Small intestine (tissue), 7 donors: ENCODE measurements around the gene TOM1L2. TPM values are rescaled to one million over a fixed set of nuclear protein-coding genes. Genes with fewer than 3 reads are reported as not detected.

Source experiments
- DNase-seq, 2 donors: peaks; one replicate each; pipeline versions ENCODE4 v3.0.0 to v3.0.0-alpha.2; 2013
- FAIRE-seq: peaks from 2 replicates; lab custom pipeline; 2012; peaks lifted over from hg19 to GRCh38; lab: Jason Lieb, UNC
- H3K27ac ChIP-seq, 3 donors: one replicate each; pipeline ENCODE4 v1.5.1; 2013; ENCODE audit warnings: low read length in 2 of 3, mild to moderate bottlenecking in 2 of 3, control low read depth in 1 of 3, inconsistent platforms in 1 of 3, low read depth in 1 of 3, moderate library complexity in 1 of 3
- H3K27me3 ChIP-seq, 3 donors: one replicate each; pipeline ENCODE4 v1.6.1; 2013; ENCODE audit warnings: low read length in 3 of 3, inconsistent platforms in 1 of 3; ENCODE audit not compliant: control insufficient read depth in 3 of 3, insufficient read depth in 3 of 3
- H3K36me3 ChIP-seq, 3 donors: one replicate each; pipeline ENCODE4 v1.6.1; 2013; ENCODE audit warnings: low read length in 3 of 3, inconsistent platforms in 1 of 3, low read depth in 1 of 3, mild to moderate bottlenecking in 1 of 3, moderate library complexity in 1 of 3; ENCODE audit not compliant: control insufficient read depth in 3 of 3, insufficient read depth in 2 of 3
- H3K4me1 ChIP-seq, 3 donors: one replicate each; pipeline ENCODE4 v1.6.1; 2013; ENCODE audit warnings: low read length in 2 of 3, inconsistent platforms in 1 of 3, low read depth in 1 of 3, mild to moderate bottlenecking in 1 of 3, moderate library complexity in 1 of 3; ENCODE audit not compliant: control insufficient read depth in 3 of 3, insufficient read depth in 2 of 3
- H3K4me3 ChIP-seq, 3 donors: one replicate each; pipeline ENCODE4 v1.5.1; 2013; ENCODE audit warnings: low read length in 3 of 3, control low read depth in 1 of 3, inconsistent platforms in 1 of 3, low read depth in 1 of 3, mild to moderate bottlenecking in 1 of 3, moderate library complexity in 1 of 3
- H3K9me3 ChIP-seq, 2 donors: one replicate each; pipeline ENCODE4 v1.6.1; 2013; ENCODE audit warnings: low read depth in 1 of 2, low read length in 1 of 2; ENCODE audit not compliant: control insufficient read depth in 2 of 2, insufficient read depth in 1 of 2
- WGBS, 3 donors: extraction: QIAGEN DNeasy Blood & Tissue Kit; methylation state at CpG; one replicate each; pipeline ENCODE4 v1.1.7; 2013; 5-methylcytosine and 5-hydroxymethylcytosine counted together
- polyA plus RNA-seq, 4 donors: library from polyadenylated mRNA; stranded (reverse) in 3 of 4; unstranded in 1 of 4; fragments of 200-250 nt in 3 of 4; fragments of 120-200 nt in 1 of 4; gene quantifications; one replicate each; pipeline versions ENCODE4 v1.2.1 to v1.2.3, GENCODE V29; 2013
- donor health status: healthy with polysubstance abuse.
- donor health status: control.
- donor health status: control.
- donor health status: Bipolar disorder and iron deficiency.
- donor health status: healthy.

Gene TOM1L2
- polyA plus RNA-seq, 4 donors: 14.3 to 26.6 (median 24.7) TPM

GRCh38 chr17:17855976-17856375 is 116.2 kb downstream of the TOM1L2 start:
- peak overlapping the region in 2 of 3 donors; percentile 42 to 96 for H3K27ac ChIP-seq
- H3K4me3 ChIP-seq: no peak overlapping the region
- H3K4me1 ChIP-seq: peaks cover 0 to 56% (median 0%) of the 10 kb centered on the region in 3 donors
- DNase-seq: no peak
- no peak for FAIRE-seq
- H3K9me3 ChIP-seq: no peaks in the 10 kb centered on the region
- peaks cover 0 to 32% (median 0%) of the 10 kb centered on the region in 3 donors for H3K36me3 ChIP-seq
- 78 to 83% (median 82%) methylated on average over 3 of the region's 3 CpGs for WGBS, 3 donors
- H3K27me3 ChIP-seq: no peaks in the 10 kb centered on the region

- 14 to 62% (median 41%) methylated on average over 8 of the region's 8 CpGs for WGBS, 3 donors
- Histone ChIP-seq H3K4me1 (peaks cover 0 to 76% (median 6%) of the 10 kb centered on the region in 3 donors), H3K27ac (peak overlapping the region; percentile 78 to 96 (median 94))
These were observed 118.3 kb downstream of the TOM1L2 start for GRCh38 chr17:17853811-17854447.

DNA sequence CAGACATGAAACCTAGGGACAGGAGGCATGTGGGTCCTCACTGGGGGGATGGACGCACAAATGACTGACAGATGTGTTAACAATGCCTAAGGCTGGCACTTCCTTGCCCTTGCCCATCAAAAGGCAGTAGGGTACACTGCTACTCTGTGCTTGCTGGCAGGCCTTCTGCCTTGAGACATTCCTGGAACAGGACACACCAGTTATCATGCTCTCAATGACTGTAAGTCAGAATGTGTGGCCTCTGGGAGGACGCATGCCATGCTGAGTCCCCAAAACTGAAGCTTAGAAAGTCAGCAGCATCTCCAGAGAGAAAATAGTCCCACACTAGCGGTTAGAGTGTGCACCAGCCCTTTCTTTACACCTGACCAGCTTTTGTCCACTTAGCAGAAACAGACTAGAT is 119.3 kb downstream of the TOM1L2 start:
- WGBS, 3 donors: 83 to 90% (median 83%) methylated on average over 3 of the region's 3 CpGs
- DNase-seq (no peak), FAIRE-seq (no peak)
- peaks cover 0 to 83% (median 6%) of the 10 kb centered on the region in 3 donors for H3K4me1 ChIP-seq
- H3K36me3 ChIP-seq: peaks cover 0 to 36% (median 0%) of the 10 kb centered on the region in 3 donors
- H3K27me3 ChIP-seq: no peaks in the 10 kb centered on the region
- H3K4me3 ChIP-seq: no peak overlapping the region
- no peaks in the 10 kb centered on the region for H3K9me3 ChIP-seq
- peak overlapping the region in 2 of 3 donors; percentile 94 to 96 for H3K27ac ChIP-seq

More at GRCh38 chr17:17853811-17854447, 118.3 kb downstream of the TOM1L2 start:
- DNase-seq (peak; percentile 81 to 84), FAIRE-seq (no peak)
- no peak overlapping the region for H3K4me3 ChIP-seq
- H3K36me3 ChIP-seq: peaks cover 0 to 29% (median 0%) of the 10 kb centered on the region in 3 donors
- H3K27me3 ChIP-seq: no peaks in the 10 kb centered on the region
- H3K9me3 ChIP-seq: no peaks in the 10 kb centered on the region

DNA sequence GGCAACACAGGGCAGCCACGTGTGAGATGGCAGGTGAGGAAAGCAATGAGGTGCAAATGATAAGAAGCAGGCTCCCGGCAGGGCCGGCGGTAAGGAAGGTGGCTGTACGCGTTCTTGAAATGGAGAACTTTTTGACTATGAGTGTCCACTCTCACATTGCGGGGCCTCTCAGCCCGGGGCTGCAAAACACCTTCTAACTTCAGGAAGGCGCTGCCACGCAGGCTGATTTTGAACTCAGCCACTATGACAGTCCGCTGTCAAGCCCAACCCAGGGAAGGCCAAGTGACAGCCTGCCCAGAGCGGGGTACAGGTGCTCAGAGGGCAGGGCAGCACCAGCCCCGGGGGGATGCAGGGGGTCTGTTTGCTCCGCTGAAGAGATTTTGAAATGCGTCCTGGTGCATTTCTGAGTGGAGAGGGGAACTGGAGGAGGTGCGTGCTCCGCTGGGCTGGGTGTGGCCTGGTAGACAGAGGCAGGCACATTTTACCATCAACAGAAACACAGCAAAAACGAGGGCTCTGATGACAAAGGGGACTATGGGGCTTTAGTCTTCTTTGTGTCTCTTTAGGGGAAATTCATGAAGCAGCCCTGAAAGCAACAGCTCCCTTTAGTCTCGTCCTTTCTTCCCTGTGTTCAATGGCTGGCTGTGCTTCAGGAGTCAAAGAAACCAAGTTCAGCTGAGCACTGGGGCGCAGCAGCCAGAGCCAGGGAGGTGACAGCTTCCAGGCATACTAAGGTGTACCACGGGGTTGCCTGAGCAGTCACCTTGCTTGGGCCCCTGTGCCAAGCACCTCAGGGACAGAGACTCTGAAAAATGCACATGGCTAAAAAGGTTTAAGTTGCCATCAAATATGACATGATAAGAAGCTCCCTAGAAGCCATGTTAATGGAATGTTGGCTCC is 120.8 kb downstream of the TOM1L2 start:
- no peak for FAIRE-seq
- H3K27ac ChIP-seq: no peak overlapping the region

GRCh38 chr17:17849845-17850373 is 122.3 kb downstream of the TOM1L2 start:
- 47 to 75% (median 73%) methylated on average over 2 of the region's 2 CpGs for WGBS, 3 donors
- H3K27ac ChIP-seq: peak overlapping the region in 2 of 3 donors; percentile 52 to 85
- H3K27me3 ChIP-seq: no peaks in the 10 kb centered on the region
- DNase-seq (peak; percentile 59 to 65), FAIRE-seq (no peak)
- no peaks in the 10 kb centered on the region for H3K9me3 ChIP-seq
- H3K4me1 ChIP-seq: peaks cover 0 to 76% (median 6%) of the 10 kb centered on the region in 3 donors
- no peak overlapping the region for H3K4me3 ChIP-seq
- peaks cover 0 to 50% (median 0%) of the 10 kb centered on the region in 3 donors for H3K36me3 ChIP-seq

More for the DNA sequence above, 120.8 kb downstream of the TOM1L2 start:
- WGBS, 3 donors: 82 to 84% (median 84%) methylated on average over 21 of the region's 21 CpGs
- Histone ChIP-seq H3K27me3 (no peaks in the 10 kb centered on the region), H3K9me3 (no peaks in the 10 kb centered on the region), H3K36me3 (peaks cover 0 to 44% (median 0%) of the 10 kb centered on the region in 3 donors), H3K4me1 (peaks cover 0 to 91% (median 6%) of the 10 kb centered on the region in 3 donors), H3K4me3 (no peak overlapping the region)
- no peak for DNase-seq

DNA sequence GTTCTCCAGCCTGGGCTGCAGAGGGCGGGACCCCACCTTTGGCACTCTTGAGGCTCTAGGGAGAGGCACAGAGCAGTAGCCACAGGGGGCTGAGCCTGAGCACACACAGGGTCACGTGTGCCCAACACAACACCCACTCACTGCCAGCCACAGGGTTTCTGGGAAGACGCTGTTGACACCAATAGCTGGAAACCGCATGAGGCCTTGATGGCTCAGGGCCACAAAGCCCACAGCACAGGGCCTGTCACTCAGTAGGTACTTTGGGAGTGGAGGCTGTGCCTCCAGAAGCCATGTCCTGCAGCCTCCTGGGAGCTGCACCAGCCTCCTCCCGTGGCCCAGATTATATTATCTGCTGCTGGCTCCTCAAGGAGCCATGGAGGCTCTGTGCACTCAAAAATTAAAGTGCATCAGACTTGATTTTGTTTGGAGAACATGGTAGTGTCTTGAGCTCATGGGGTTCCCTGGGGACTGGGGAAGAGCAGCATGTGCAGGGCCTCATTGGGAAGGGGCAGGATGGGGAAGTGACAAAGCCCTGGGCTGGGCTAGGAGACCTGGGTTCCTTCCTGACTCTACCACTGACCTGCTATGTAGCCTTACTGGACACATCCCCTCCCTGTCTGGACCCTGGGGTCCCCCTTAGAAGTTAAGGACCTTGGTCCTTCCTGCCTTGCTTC is 122.9 kb downstream of the TOM1L2 start:
- no peaks in the 10 kb centered on the region for H3K9me3 ChIP-seq
- WGBS, 3 donors: 37 to 58% (median 48%) methylated on average over 5 of the region's 5 CpGs
- H3K36me3 ChIP-seq: peaks cover 0 to 50% (median 0%) of the 10 kb centered on the region in 3 donors
- FAIRE-seq (no peak), DNase-seq (peak in 1 of 2 donors; percentile 63)
- H3K27me3 ChIP-seq: no peaks in the 10 kb centered on the region
- H3K4me1 ChIP-seq: peaks cover 0 to 70% (median 6%) of the 10 kb centered on the region in 3 donors
- H3K4me3 ChIP-seq: no peak overlapping the region
- H3K27ac ChIP-seq: peak overlapping the region in 2 of 3 donors; percentile 52 to 85

- peaks cover 0 to 62% (median 6%) of the 10 kb centered on the region in 3 donors for H3K4me1 ChIP-seq
- FAIRE-seq (no peak), DNase-seq (no peak)
- H3K4me3 ChIP-seq: no peak overlapping the region
- H3K27ac ChIP-seq: peak overlapping the region in 1 of 3 donors; percentile 22
- H3K36me3 ChIP-seq: peaks cover 0 to 50% (median 0%) of the 10 kb centered on the region in 3 donors
- no peaks in the 10 kb centered on the region for H3K27me3 ChIP-seq
- WGBS, 3 donors: 90 to 94% (median 91%) methylated on average over 10 of the region's 10 CpGs
- no peaks in the 10 kb centered on the region for H3K9me3 ChIP-seq
These were observed 123.7 kb downstream of the TOM1L2 start for GRCh38 chr17:17848311-17849082.
